K562 (cell line): ENCODE measurements around the gene CLCN5. TPM values are rescaled to one million over a fixed set of nuclear protein-coding genes. Genes with fewer than 3 reads are reported as not detected.

Experiments used
- ATAC-seq: fragments of 200-7000 bp; cut with Tn5 transposase; 3 replicates; pipeline ENCODE4 v1.9.1; 2020; ENCODE audit warnings: moderate library complexity
- BruUV-seq: library from RNA; stranded (reverse); fragments of 400-500 nt; replicated peaks from 2 replicates; lab custom pipeline; 2021; lab: Mats Ljungman, UMichigan
- CTCF ChIA-PET: fragments of 300-600 bp; formaldehyde crosslinking; extraction: SDS; loops from one replicate; lab custom pipeline; 2021; ENCODE audit warnings: low intra/inter-chr PET ratio; lab: Yijun Ruan, JAX
- POLR2A ChIA-PET: fragments of 300-600, 350-650 bp; sonication (Branson Sonifier 250); formaldehyde crosslinking; extraction: SDS; loops from one replicate; lab custom pipeline; 2021; ENCODE audit warnings: antibody characterized with exemption, inconsistent platforms; lab: Yijun Ruan, JAX
- DNase-seq, 4 experiments: peaks; one replicate each; pipeline versions ENCODE4 v3.0.0 to v3.0.0-alpha.2; 2011 to 2018; ENCODE audit warnings: low spot score in 3 of 4, mixed read lengths in 3 of 4; ENCODE audit errors: extremely low read depth in 1 of 4
- FAIRE-seq: peaks from 2 replicates; lab custom pipeline; 2011; peaks lifted over from hg19 to GRCh38; lab: Jason Lieb, UNC
- H2AFZ ChIP-seq: 2 replicates; pipeline ENCODE4 v1.6.0; 2011; ENCODE audit warnings: low read depth, low read length, control low read depth, inconsistent platforms
- H3K27ac ChIP-seq: fragments of 200-600 bp; 3 replicates; pipeline ENCODE4 v1.8.0; 2011; ENCODE audit warnings: low read depth, mild to moderate bottlenecking, control low read depth, inconsistent platforms, low read length, moderate library complexity, mixed read lengths; ENCODE audit errors: extremely low read depth
- H3K27me3 ChIP-seq, 2 experiments: fragments of 300-600 bp in 1 of 2; 2 replicates in 1 of 2; 3 replicates in 1 of 2; pipeline versions ENCODE4 v1.6.0 to v1.8.0; 2011; ENCODE audit warnings: inconsistent platforms in 2 of 2, low read length in 2 of 2, mild to moderate bottlenecking in 1 of 2, mixed read lengths in 1 of 2, moderate library complexity in 1 of 2; ENCODE audit not compliant: control insufficient read depth in 2 of 2, insufficient read depth in 2 of 2
- H3K36me3 ChIP-seq: fragments of 300-600 bp; 3 replicates; pipeline ENCODE4 v1.8.0; 2011; ENCODE audit warnings: mild to moderate bottlenecking, low read length, inconsistent platforms; ENCODE audit not compliant: control insufficient read depth, insufficient read depth
- H3K4me1 ChIP-seq, 2 experiments: fragments of 200-600 bp in 1 of 2; replicated peaks in 1 of 2; 2 replicates in 1 of 2; 3 replicates in 1 of 2; pipeline versions ENCODE4 v1.5.1 to v1.8.0; 2011; ENCODE audit warnings: inconsistent platforms in 2 of 2, low read length in 2 of 2, mild to moderate bottlenecking in 1 of 2, mixed read lengths in 1 of 2, moderate library complexity in 1 of 2; ENCODE audit not compliant: control insufficient read depth in 2 of 2, insufficient read depth in 2 of 2
- H3K4me2 ChIP-seq: 2 replicates; pipeline ENCODE4 v1.6.1; 2011; ENCODE audit warnings: low read length, control low read depth, inconsistent platforms, mixed read lengths; ENCODE audit not compliant: insufficient read depth
- H3K4me3 ChIP-seq: fragments of 200-600 bp; sonication (generic), shearing (Covaris generic); 2 replicates; pipeline ENCODE4 v1.5.1; 2016; ENCODE audit warnings: control low read depth, inconsistent platforms
- H3K79me2 ChIP-seq: fragments of 200-600 bp; 3 replicates; pipeline ENCODE4 v1.8.0; 2011; ENCODE audit warnings: low read length, inconsistent platforms; ENCODE audit not compliant: control insufficient read depth, insufficient read depth
- H3K9ac ChIP-seq, 2 experiments: 2 replicates each; pipeline versions ENCODE4 v1.6.0 to v1.6.1; 2011; ENCODE audit warnings: low read depth in 2 of 2, low read length in 2 of 2, control low read depth in 1 of 2, inconsistent platforms in 1 of 2, mild to moderate bottlenecking in 1 of 2, mixed read lengths in 1 of 2; ENCODE audit not compliant: insufficient read depth in 1 of 2
- H3K9me1 ChIP-seq: one replicate; pipeline ENCODE4 v1.6.0; 2011; ENCODE audit warnings: inconsistent platforms, mild to moderate bottlenecking, low read length, moderate library complexity; ENCODE audit not compliant: control insufficient read depth, insufficient read depth
- H3K9me3 ChIP-seq: replicated peaks from 2 replicates; pipeline ENCODE4 v1.5.1; 2011; ENCODE audit warnings: low read depth, low read length, inconsistent platforms; ENCODE audit not compliant: control insufficient read depth, insufficient read depth
- H4K20me1 ChIP-seq: replicated peaks from 2 replicates; pipeline ENCODE4 v1.6.1; 2011; ENCODE audit warnings: low read length, inconsistent platforms, mixed read lengths; ENCODE audit not compliant: control insufficient read depth, insufficient read depth
- BRCA1 ChIP-seq, 2 experiments: fragments of 450-650 bp in 1 of 2; sonication (generic) in 1 of 2; formaldehyde crosslinking in 1 of 2; IDR thresholded peaks; 2 replicates each; pipeline versions ENCODE4 v1.5.0 to v1.6.1; 2017 to 2020; ENCODE audit warnings: mild to moderate bottlenecking in 1 of 2, missing genetic modification reagents in 1 of 2
- GATA2 ChIP-seq: sonication (generic); formaldehyde crosslinking; IDR thresholded peaks from 2 replicates; pipeline ENCODE4 v1.4.0; 2020; ENCODE audit warnings: mild to moderate bottlenecking, missing genetic modification reagents
- HDAC3 ChIP-seq: fragments of 450-650 bp; IDR thresholded peaks from 2 replicates; pipeline ENCODE4 v1.6.1; 2018; ENCODE audit warnings: borderline replicate concordance, mild to moderate bottlenecking, moderate library complexity; ENCODE audit not compliant: partially characterized antibody
- HSF4 ChIP-seq: fragments of 250-450 bp; sonication (Bioruptor Pico); IDR thresholded peaks from 2 replicates; pipeline ENCODE4 v2.1.2; 2022; ENCODE audit warnings: mild to moderate bottlenecking, moderate library complexity, borderline replicate concordance
- KAT8 ChIP-seq: fragments of 450-650 bp; IDR thresholded peaks from 2 replicates; pipeline ENCODE4 v1.6.1; 2016; ENCODE audit warnings: low read depth, mild to moderate bottlenecking
- MBD1 ChIP-seq: fragments of 250-450 bp; sonication (Bioruptor Pico); IDR thresholded peaks from 2 replicates; pipeline ENCODE4 v1.8.0; 2022; ENCODE audit warnings: inconsistent platforms
- NR2C2 ChIP-seq, 2 experiments: fragments of 200-800 bp in 1 of 2; sonication (Bioruptor generic) in 1 of 2; sonication (generic) in 1 of 2; formaldehyde crosslinking in 1 of 2; IDR thresholded peaks; 2 replicates each; pipeline versions ENCODE4 v1.6.1 to v1.8.0; 2016 to 2022; ENCODE audit warnings: mild to moderate bottlenecking in 1 of 2, missing compliant biosample characterization in 1 of 2, missing genetic modification characterization in 1 of 2, missing genetic modification reagents in 1 of 2
- PHB ChIP-seq: fragments of 250-450 bp; sonication (Bioruptor Pico); IDR thresholded peaks from 2 replicates; pipeline ENCODE4 v1.5.0; 2021
- POLR2B ChIP-seq: fragments of 450-650 bp; IDR thresholded peaks from 2 replicates; pipeline ENCODE4 v1.6.1; 2018; ENCODE audit warnings: low read depth; ENCODE audit not compliant: partially characterized antibody
- POU5F1 ChIP-seq: fragments of 150-350 bp; IDR thresholded peaks from 2 replicates; pipeline ENCODE4 v1.6.1; 2014; ENCODE audit warnings: borderline replicate concordance, low read length, low read depth, mild to moderate bottlenecking; ENCODE audit not compliant: partially characterized antibody
- XRCC5 ChIP-seq: fragments of 200-400 bp; formaldehyde crosslinking; IDR thresholded peaks from 2 replicates; pipeline ENCODE4 v1.6.1; 2017; ENCODE audit warnings: low read depth, mild to moderate bottlenecking, low read length
- ZNF121 ChIP-seq: sonication (generic); formaldehyde crosslinking; conservative IDR thresholded peaks from 2 replicates; pipeline ENCODE4 v1.8.0; 2022; ENCODE audit warnings: missing genetic modification reagents
- ZNF165 ChIP-seq: fragments of 250-450 bp; sonication (Bioruptor Pico); IDR thresholded peaks from 2 replicates; pipeline ENCODE4 v1.4.0; 2020; ENCODE audit warnings: borderline replicate concordance
- ZNF217 ChIP-seq: sonication (generic); formaldehyde crosslinking; IDR thresholded peaks from 2 replicates; pipeline ENCODE4 v1.8.0; 2022; ENCODE audit warnings: mild to moderate bottlenecking, missing genetic modification reagents
- ZNF41 ChIP-seq: fragments of 250-450 bp; sonication (Bioruptor Pico); conservative IDR thresholded peaks from 2 replicates; pipeline ENCODE4 v1.4.0; 2020; ENCODE audit warnings: mild to moderate bottlenecking
- ZNF696 ChIP-seq: fragments of 250-450 bp; sonication (Bioruptor Pico); conservative IDR thresholded peaks from 2 replicates; pipeline ENCODE4 v1.4.0; 2020; ENCODE audit warnings: mild to moderate bottlenecking, moderate library complexity
- WGBS: fragments of 100-300 bp; shearing (Covaris generic); methylation state at CpG from one replicate; pipeline ENCODE4 v1.1.6; 2016; ENCODE audit warnings: low coverage, mixed read lengths; ENCODE audit not compliant: insufficient coverage; ENCODE audit errors: missing lambda C conversion rate; 5-methylcytosine and 5-hydroxymethylcytosine counted together
- in situ Hi-C: fragments of 300-500 bp; cut with MboI; formaldehyde crosslinking; loops from 4 replicates; pipeline ENCODE4 v1.15.0; 2018; ENCODE audit warnings: inconsistent platforms, mixed read lengths
- intact Hi-C: fragments of 100-400 bp; cut with micrococcal nuclease; formaldehyde crosslinking; loops from 2 replicates; pipeline ENCODE4 v1.14.2; 2022
- polyA plus RNA-seq, 8 experiments: library from polyadenylated mRNA; depleted of rRNA in 4 of 8; stranded (reverse) in 5 of 8; unstranded in 3 of 8; fragments of >200 nt; fragmentation: Nextera tagmentation in 2 of 8; fragmentation: Illumina TruSeq in 1 of 8; extraction: Ambion mirVana in 2 of 8; extraction: Trizol in 1 of 8; gene quantifications; 2 replicates each; pipeline versions ENCODE4 v1.2.1 to v1.2.3, GENCODE V29; 2011 to 2014; ENCODE audit warnings: inconsistent platforms in 1 of 8, missing spikeins in 1 of 8
- total RNA-seq, 7 experiments: library from RNA; depleted of rRNA in 6 of 7; stranded (reverse); fragments of >200 nt in 6 of 7; fragmentation: Illumina TruSeq in 2 of 7; extraction: Trizol in 2 of 7; gene quantifications; 2 replicates each; pipeline versions ENCODE4 v1.2.1 to v1.2.3, GENCODE V29; 2011 to 2021; ENCODE audit warnings: low replicate concordance in 1 of 7
- TF ChIP-seq, protein P1 (sequence below): sonication (generic); formaldehyde crosslinking; IDR thresholded peaks from 2 replicates; pipeline ENCODE4 v1.8.0; 2023; ENCODE audit warnings: mild to moderate bottlenecking, missing genetic modification reagents
- TF ChIP-seq, protein P2 (sequence below): sonication (generic); formaldehyde crosslinking; IDR thresholded peaks from 2 replicates; pipeline ENCODE4 v1.8.1; 2023; ENCODE audit warnings: mild to moderate bottlenecking, missing genetic modification reagents, moderate library complexity

Gene CLCN5
- total and polyA plus RNA-seq, 9 of the 15 experiments (the other 6 are each of a cell fraction or from before 2014, with no cell fraction given), result 0.94 to 11.8 (median 7.1) TPM

GRCh38 chrX:50115973-50116372 lies 193.6 kb downstream of the CLCN5 start (continued):
- TF ChIP-seq ZNF165 (CRISPR knock-in tag) (no peak), KAT8 (no peak)

DNA sequence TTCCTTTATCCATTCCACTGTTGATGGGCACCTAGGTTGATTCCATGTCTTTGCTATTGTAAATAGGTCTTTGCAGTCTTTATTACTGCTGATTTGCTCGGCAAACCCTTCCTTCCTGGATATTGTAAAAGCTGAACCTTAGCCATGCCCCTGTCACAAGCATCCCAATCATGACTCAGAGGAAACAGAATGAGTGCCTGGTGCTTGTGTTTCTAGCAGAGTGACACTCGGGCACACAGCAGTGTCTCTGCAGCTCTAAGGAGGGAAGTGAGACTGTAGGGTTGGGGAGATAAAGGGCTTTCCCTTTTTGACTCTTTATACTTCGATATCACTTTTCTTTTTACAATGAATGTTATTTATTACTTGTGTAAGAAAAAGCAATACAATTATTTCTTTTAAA lies 195.1 kb downstream of the CLCN5 start:
- Histone ChIP-seq H3K9me3 (no peaks in the 10 kb centered on the region), H3K4me2 (no peak overlapping the region), H3K4me3 (no peak overlapping the region), H3K79me2 (no peaks in the 10 kb centered on the region), H3K36me3 (no peaks in the 10 kb centered on the region), H3K9ac (no peak overlapping the region), H2AFZ (no peak overlapping the region), H3K27ac (no peak overlapping the region), H4K20me1 (no peaks in the 10 kb centered on the region), H3K9me1 (no peaks in the 10 kb centered on the region), H3K27me3 (no peaks in the 10 kb centered on the region), H3K4me1 (no peaks in the 10 kb centered on the region)
- no peak for ATAC-seq
- no peak for DNase-seq
- POLR2A ChIA-PET, result no interaction called here
- intact Hi-C loops, result no loop called here
- WGBS, result 0% methylated on average over 1 of the region's 3 CpGs
- TF ChIP-seq MBD1 (CRISPR knock-in tag), result no peak
- TF ChIP-seq POU5F1, result no peak
- TF ChIP-seq, protein P1, sequence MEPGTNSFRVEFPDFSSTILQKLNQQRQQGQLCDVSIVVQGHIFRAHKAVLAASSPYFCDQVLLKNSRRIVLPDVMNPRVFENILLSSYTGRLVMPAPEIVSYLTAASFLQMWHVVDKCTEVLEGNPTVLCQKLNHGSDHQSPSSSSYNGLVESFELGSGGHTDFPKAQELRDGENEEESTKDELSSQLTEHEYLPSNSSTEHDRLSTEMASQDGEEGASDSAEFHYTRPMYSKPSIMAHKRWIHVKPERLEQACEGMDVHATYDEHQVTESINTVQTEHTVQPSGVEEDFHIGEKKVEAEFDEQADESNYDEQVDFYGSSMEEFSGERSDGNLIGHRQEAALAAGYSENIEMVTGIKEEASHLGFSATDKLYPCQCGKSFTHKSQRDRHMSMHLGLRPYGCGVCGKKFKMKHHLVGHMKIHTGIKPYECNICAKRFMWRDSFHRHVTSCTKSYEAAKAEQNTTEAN (CRISPR knock-in tag), result no peak
- no peak for TF ChIP-seq HDAC3
- no peak for TF ChIP-seq PHB (CRISPR knock-in tag)
- no peak for TF ChIP-seq ZNF696 (CRISPR knock-in tag)
- no peak for TF ChIP-seq BRCA1 (IDR thresholded peaks at IDR 0.05)
- no peak for TF ChIP-seq BRCA1 (CRISPR knock-in tag; IDR thresholded peaks at IDR 0.05)
- TF ChIP-seq, protein P2, sequence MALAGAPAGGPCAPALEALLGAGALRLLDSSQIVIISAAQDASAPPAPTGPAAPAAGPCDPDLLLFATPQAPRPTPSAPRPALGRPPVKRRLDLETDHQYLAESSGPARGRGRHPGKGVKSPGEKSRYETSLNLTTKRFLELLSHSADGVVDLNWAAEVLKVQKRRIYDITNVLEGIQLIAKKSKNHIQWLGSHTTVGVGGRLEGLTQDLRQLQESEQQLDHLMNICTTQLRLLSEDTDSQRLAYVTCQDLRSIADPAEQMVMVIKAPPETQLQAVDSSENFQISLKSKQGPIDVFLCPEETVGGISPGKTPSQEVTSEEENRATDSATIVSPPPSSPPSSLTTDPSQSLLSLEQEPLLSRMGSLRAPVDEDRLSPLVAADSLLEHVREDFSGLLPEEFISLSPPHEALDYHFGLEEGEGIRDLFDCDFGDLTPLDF (CRISPR knock-in tag), result no peak
- no peak for TF ChIP-seq ZNF121
- no peak for TF ChIP-seq POLR2B
- no peak for TF ChIP-seq KAT8
- no peak for TF ChIP-seq GATA2 (CRISPR knock-in tag)
- no peak for TF ChIP-seq HSF4 (CRISPR knock-in tag)
- no peak for TF ChIP-seq ZNF217 (CRISPR knock-in tag)
- TF ChIP-seq XRCC5, result no peak
- no peak for TF ChIP-seq NR2C2 (CRISPR knock-in tag; IDR thresholded peaks at IDR 0.05)
- no peak for TF ChIP-seq NR2C2 (tag; IDR thresholded peaks at IDR 0.05)
- TF ChIP-seq ZNF41 (CRISPR knock-in tag), result no peak
- in situ Hi-C loops, result no loop called here
- FAIRE-seq, result no peak
- no TSS peak for BruUV-seq
- CTCF ChIA-PET, result no interaction called here
